WI38 (cell line): ENCODE data around the gene GNL2.

ENCODE experiments used
- H3K4me3 ChIP-seq: 2 replicates; pipeline ENCODE4 v1.5.1; 2011; ENCODE audit warnings: low read depth, mild to moderate bottlenecking, control low read depth, low read length
- TF ChIP-seq, protein P1 (sequence below): IDR thresholded peaks from 2 replicates; pipeline ENCODE4 v1.5.1; 2012; ENCODE audit warnings: low read depth, mild to moderate bottlenecking, control low read depth, low read length

The GNL2 gene

GRCh38 chr1:37633040-37633937 is 37.6 kb upstream of the GNL2 start:
- TF ChIP-seq, protein P1, sequence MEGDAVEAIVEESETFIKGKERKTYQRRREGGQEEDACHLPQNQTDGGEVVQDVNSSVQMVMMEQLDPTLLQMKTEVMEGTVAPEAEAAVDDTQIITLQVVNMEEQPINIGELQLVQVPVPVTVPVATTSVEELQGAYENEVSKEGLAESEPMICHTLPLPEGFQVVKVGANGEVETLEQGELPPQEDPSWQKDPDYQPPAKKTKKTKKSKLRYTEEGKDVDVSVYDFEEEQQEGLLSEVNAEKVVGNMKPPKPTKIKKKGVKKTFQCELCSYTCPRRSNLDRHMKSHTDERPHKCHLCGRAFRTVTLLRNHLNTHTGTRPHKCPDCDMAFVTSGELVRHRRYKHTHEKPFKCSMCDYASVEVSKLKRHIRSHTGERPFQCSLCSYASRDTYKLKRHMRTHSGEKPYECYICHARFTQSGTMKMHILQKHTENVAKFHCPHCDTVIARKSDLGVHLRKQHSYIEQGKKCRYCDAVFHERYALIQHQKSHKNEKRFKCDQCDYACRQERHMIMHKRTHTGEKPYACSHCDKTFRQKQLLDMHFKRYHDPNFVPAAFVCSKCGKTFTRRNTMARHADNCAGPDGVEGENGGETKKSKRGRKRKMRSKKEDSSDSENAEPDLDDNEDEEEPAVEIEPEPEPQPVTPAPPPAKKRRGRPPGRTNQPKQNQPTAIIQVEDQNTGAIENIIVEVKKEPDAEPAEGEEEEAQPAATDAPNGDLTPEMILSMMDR, result no peak
- H3K4me3 ChIP-seq, result no peak overlapping the region

GRCh38 chr1:37631036-37631435 is 35.3 kb upstream of the GNL2 start:
- no peak overlapping the region for H3K4me3 ChIP-seq
- TF ChIP-seq, protein P1, result no peak

DNA sequence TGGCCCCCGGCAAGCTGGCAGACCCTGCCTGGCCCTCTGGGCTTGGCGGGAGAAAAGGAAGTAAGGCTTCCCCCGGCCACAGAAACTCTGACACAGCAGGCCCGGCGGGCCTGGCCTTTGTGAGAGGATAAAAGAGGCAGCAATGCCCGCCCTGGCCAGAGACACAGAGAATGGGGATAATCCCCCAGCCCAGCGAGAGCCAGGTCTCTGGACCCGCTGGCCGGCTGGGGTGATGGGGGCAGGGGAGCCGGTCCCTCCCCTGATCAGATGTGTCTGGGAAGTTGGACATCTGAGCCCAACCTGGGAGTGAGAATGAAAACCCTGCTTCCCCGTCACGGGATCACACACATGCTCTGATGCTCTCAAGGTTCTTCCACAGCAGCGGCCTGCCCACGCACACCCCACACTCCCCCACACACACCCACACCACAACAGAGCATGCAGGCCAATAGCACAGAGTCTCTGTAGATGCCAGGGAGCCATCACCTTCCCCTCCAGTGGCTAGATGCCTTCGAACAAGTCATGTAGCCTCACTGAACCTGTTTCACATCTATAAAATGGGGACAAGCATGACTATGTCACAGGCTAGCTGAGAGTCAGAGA is 34.8 kb upstream of the GNL2 start:
- no peak overlapping the region for H3K4me3 ChIP-seq
- TF ChIP-seq, protein P1, result no peak

- H3K4me3 ChIP-seq, result no peak overlapping the region
- TF ChIP-seq, protein P1, result no peak
These were observed 34.1 kb upstream of the GNL2 start for GRCh38 chr1:37629726-37630425.

DNA sequence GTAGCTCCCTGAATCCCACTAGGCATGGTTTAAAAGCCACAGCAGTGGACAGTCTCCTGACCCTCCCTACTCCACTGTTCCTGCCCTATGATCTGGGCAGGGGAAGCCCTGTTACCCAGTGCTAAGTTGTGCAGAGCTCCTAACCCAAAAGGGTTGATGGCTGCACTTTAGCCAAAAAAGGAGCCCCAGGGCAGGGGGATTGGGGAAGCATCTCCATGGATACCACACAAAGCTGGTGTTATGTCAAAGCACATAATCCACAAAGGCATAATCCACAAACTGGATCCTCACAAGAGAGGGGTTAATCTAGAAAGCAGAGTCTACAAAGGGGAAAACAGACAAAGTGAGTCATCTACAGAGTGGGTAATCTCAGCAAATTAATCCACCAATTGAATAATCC is 33.3 kb upstream of the GNL2 start:
- H3K4me3 ChIP-seq, result no peak overlapping the region
- TF ChIP-seq, protein P1, result no peak

DNA sequence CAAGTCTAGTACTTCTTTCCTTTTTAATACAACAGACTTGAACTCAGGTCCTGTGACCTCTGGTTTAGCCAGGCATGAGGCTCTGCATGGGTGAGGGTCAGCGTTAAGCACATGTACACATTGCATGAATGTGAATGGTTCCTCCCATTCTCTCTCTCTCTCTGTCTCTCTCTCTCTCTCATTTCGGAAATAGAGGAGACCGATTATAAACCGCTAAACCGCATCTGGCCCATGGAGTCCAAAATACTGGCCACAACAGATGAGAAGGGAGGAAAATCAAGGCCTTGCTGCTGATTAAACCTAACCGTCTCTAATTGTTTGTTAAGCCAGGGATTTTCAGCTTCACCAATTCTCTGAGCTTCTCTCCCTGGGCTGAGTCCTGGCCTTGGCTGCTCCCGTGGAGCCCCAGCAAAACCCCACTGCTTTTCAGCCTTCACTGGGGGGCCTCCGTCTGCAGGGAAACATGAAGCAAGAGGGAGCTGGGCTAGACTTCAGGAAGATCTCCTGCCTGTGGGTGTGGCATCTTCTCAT is 32.4 kb upstream of the GNL2 start:
- TF ChIP-seq, protein P1, result no peak
- no peak overlapping the region for H3K4me3 ChIP-seq

- TF ChIP-seq, protein P1, result no peak
- no peak overlapping the region for H3K4me3 ChIP-seq
These were observed 26.4 kb upstream of the GNL2 start for GRCh38 chr1:37622131-37622530.
